K562 treated with DMSO at 1 percent for 24 hours (cell line): ENCODE results near the gene IFI30. TPM values are rescaled to one million over a fixed set of nuclear protein-coding genes. Genes with fewer than 3 reads are reported as not detected.

ENCODE experiments used
- total RNA-seq: library from RNA; unstranded; fragments of 300-600 nt; gene quantifications from 2 replicates; pipeline ENCODE4 v1.2.3, GENCODE V29; 2022; ENCODE audit warnings: low read depth; ENCODE audit not compliant: insufficient read depth

IFI30 gene
- total RNA-seq = 152 and 155 TPM in 2 replicates

GRCh38 chr19:18173572-18174288 is at the start of gene IFI30:
IFI30 (plus strand) TSS chr19:18173813; CDS start chr19:18173842, 29 bp downstream.

GRCh38 chr19:18152817-18153555 is 20.6 kb upstream of the IFI30 start, which contains the start of gene PIK3R2:
PIK3R2 (plus strand) TSS chr19:18153163; CDS start chr19:18155880, 2,717 bp downstream.

GRCh38 chr19:18192673-18193387 is 19.2 kb downstream of the IFI30 start, which contains the start of gene MPV17L2:
MPV17L2 (plus strand) TSS chr19:18193218; CDS start chr19:18193282, 64 bp downstream.

GRCh38 chr19:18203863-18204393 is 30.3 kb downstream of the IFI30 start, which contains the start of gene RAB3A:
RAB3A (minus strand) TSS chr19:18204042; CDS start chr19:18202740, 1,302 bp downstream.

GRCh38 chr19:18225702-18226468 is 52.3 kb downstream of the IFI30 start, which contains the start of gene PDE4C:
PDE4C (minus strand) TSS chr19:18226438; CDS start chr19:18226415, 23 bp downstream.

Other genes with a start within 250 kb of the IFI30 start
- gene CCDC124, start 240.8 kb upstream of the IFI30 start, total RNA-seq = 170 TPM in 2 replicates
- 11.6 and 13.7 TPM in 2 replicates for gene KCNN1, start 206.7 kb upstream of the IFI30 start, total RNA-seq
- gene ARRDC2, start 165.6 kb upstream of the IFI30 start, total RNA-seq = 34.4 and 34.9 TPM in 2 replicates
- 0.36 TPM in 1 of 2 replicates, not detected in the other for gene IL12RB1, start 86.9 kb upstream of the IFI30 start, total RNA-seq
- 13.7 and 14.2 TPM in 2 replicates for gene MAST3, start 76.0 kb upstream of the IFI30 start, total RNA-seq
- 31.7 and 38.7 TPM in 2 replicates for gene PIK3R2, start 20.6 kb upstream of the IFI30 start, total RNA-seq
- 71.2 and 74.1 TPM in 2 replicates for gene MPV17L2, start 19.4 kb downstream of the IFI30 start, total RNA-seq
- gene RAB3A, start 30.2 kb downstream of the IFI30 start, total RNA-seq = 4.0 and 5.6 TPM in 2 replicates
- gene PDE4C, start 52.6 kb downstream of the IFI30 start, total RNA-seq = not detected in 2 replicates
- gene IQCN, start 100.6 kb downstream of the IFI30 start, total RNA-seq = 1.8 TPM in 2 replicates
- gene JUND, start 107.8 kb downstream of the IFI30 start, total RNA-seq = 283 and 368 TPM in 2 replicates
- gene LSM4, start 149.3 kb downstream of the IFI30 start, total RNA-seq = 278 and 306 TPM in 2 replicates
- gene PGPEP1, start 166.8 kb downstream of the IFI30 start, total RNA-seq = 33.9 and 35.7 TPM in 2 replicates
- gene GDF15, start 212.3 kb downstream of the IFI30 start, total RNA-seq = 470 and 575 TPM in 2 replicates
- 3.5 and 3.8 TPM in 2 replicates for gene LRRC25, start 223.8 kb downstream of the IFI30 start, total RNA-seq
- 124 and 152 TPM in 2 replicates for gene SSBP4, start 245.6 kb downstream of the IFI30 start, total RNA-seq